Measurements from ENCODE around the gene GREB1. TPM values are rescaled to one million over a fixed set of nuclear protein-coding genes. Genes with fewer than 3 reads are reported as not detected.

The GREB1 gene
- total RNA-seq, 6 donors from 2014 or later, result 0.39 to 5.4 (median 1.6) TPM

DNA sequence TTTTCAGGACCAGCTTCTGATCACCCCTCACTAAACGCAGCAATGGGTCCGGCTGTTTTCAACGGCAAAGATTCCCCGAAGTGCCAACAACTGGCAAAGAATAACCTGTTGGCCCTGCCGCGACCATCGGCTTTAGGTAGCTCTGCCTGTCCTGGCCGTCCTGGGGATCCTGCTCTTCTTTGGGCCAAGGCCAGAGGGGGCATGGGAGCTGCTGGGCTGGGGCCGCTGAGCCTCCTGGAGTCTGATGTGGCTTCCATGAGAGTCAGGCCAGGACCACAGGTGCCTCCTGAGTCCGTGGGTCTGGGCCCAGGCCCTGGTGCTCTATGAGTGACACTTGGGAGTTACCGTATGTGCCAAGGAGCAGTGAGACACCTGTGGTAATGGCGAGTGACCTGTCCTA is 46.9 kb downstream of the GREB1 start:
- Histone ChIP-seq H3K9me3 (no peaks in the 10 kb centered on the region), H3K4me3 (no peak overlapping the region), H3K27me3 (no peaks in the 10 kb centered on the region), H3K4me1 (peaks cover 0 to 15% (median 1%) of the 10 kb centered on the region in 4 donors), H3K27ac (no peak overlapping the region), H3K36me3 (no peaks in the 10 kb centered on the region)
- DNase-seq (no peak), ATAC-seq (ENCODE audit: low FRiP score in 2 of 2) (no peak)
- no peak for TF ChIP-seq EP300 (IDR thresholded peaks at IDR 0.05)
- TF ChIP-seq POLR2AphosphoS5 (IDR thresholded peaks at IDR 0.05), result no peak
- TF ChIP-seq, protein P1, sequence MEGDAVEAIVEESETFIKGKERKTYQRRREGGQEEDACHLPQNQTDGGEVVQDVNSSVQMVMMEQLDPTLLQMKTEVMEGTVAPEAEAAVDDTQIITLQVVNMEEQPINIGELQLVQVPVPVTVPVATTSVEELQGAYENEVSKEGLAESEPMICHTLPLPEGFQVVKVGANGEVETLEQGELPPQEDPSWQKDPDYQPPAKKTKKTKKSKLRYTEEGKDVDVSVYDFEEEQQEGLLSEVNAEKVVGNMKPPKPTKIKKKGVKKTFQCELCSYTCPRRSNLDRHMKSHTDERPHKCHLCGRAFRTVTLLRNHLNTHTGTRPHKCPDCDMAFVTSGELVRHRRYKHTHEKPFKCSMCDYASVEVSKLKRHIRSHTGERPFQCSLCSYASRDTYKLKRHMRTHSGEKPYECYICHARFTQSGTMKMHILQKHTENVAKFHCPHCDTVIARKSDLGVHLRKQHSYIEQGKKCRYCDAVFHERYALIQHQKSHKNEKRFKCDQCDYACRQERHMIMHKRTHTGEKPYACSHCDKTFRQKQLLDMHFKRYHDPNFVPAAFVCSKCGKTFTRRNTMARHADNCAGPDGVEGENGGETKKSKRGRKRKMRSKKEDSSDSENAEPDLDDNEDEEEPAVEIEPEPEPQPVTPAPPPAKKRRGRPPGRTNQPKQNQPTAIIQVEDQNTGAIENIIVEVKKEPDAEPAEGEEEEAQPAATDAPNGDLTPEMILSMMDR (IDR thresholded peaks at IDR 0.05), result no peak
- no peak for TF ChIP-seq POLR2A (IDR thresholded peaks at IDR 0.05)
- WGBS, 2 donors, result 87 to 90% methylated on average over 11 to 12 of the region's 12 CpGs

DNA sequence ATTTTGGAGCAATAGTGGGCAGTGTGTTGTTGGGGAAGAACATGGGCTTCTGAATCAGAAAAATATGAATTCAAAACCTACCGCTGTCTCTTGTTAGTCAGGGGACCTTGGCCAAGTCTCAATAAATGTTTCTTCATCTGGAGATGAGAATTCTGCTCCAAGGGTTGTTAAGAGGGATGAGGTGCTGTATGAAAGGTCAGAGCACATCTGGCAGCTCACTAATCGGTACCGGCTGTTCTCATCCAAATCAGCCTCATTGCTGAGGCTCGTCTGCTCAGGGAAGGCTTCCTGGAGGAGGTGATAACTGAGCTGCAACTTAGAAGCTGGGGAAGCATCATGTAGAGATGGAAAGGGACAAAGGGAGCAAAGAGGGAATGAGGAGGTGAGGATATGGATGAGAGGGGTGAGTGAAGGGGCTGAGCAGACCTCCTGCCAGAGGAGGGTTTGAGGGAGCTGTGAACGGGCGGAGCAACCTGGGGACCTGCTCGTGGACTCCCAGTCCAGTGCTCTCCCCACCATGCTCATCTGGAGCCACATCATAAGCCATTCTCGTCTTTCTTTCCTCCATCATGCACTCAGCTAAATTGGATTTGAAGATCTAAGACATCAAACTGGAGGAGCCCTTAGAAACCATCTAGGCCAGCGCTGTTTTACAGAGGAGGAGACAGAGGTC is 47.4 kb downstream of the GREB1 start:
- no peak for TF ChIP-seq POLR2A (IDR thresholded peaks at IDR 0.05)
- TF ChIP-seq EP300 (IDR thresholded peaks at IDR 0.05), result no peak
- TF ChIP-seq, protein P1 (IDR thresholded peaks at IDR 0.05), result no peak
- TF ChIP-seq POLR2AphosphoS5 (IDR thresholded peaks at IDR 0.05), result peak in 1 of 2 donors; percentile 25
- H3K27ac ChIP-seq, result no peak overlapping the region
- DNase-seq (no peak), ATAC-seq (ENCODE audit: low FRiP score in 2 of 2) (no peak)
- no peak overlapping the region for H3K4me3 ChIP-seq
- 82 to 87% methylated on average over 8 to 9 of the region's 9 CpGs for WGBS, 2 donors
- H3K36me3 ChIP-seq, result no peaks in the 10 kb centered on the region
- no peaks in the 10 kb centered on the region for H3K9me3 ChIP-seq
- peaks cover 0 to 15% (median 1%) of the 10 kb centered on the region in 4 donors for H3K4me1 ChIP-seq
- no peaks in the 10 kb centered on the region for H3K27me3 ChIP-seq

DNA sequence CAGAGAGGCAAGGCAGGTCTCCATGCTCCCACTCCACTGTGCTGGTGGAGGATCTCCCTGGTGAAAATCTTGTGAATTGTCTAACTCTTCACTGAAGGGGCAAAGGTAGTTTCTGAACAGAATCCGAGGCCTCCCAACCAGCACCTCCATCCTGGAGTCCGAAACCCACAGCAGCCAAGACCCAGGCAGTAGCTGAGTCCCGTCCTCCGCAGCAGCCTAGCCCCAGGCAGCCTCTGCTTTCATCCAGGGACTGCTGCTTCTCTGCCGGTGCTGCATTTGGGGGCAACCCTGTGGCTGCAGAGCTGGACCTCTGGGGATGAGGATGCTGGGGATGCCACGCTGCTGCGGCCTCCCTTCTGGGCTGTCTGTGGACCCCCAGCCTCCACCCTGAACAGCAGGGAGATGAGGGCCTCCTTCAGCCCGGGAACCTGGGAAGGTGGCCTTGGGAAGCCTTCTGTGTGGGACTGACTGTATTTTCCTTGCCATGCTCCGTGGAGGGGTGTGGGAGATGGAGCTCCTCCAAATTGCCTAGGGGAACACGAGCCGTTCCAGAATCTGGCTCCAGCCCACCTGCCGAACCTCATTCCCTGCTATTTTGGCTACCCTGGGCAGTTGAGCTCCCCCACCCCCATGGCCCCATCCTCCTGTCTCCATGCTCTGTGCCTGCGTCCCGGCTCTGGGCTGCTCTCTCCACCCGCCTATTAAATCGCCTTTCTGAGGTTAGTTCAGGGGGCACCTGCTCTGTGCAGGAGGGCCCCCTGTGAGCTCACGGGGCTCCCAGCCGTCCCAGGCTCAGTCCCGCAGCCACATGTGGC is 48.2 kb downstream of the GREB1 start:
- Histone ChIP-seq H3K27ac (peak overlapping the region in 1 of 4 donors; percentile 10), H3K4me3 (no peak overlapping the region), H3K9me3 (no peaks in the 10 kb centered on the region), H3K36me3 (no peaks in the 10 kb centered on the region), H3K27me3 (no peaks in the 10 kb centered on the region), H3K4me1 (peaks cover 0 to 15% (median 1%) of the 10 kb centered on the region in 4 donors)
- ATAC-seq (ENCODE audit: low FRiP score in 2 of 2), result no peak
- TF ChIP-seq POLR2A (IDR thresholded peaks at IDR 0.05), result no peak
- TF ChIP-seq POLR2AphosphoS5 (IDR thresholded peaks at IDR 0.05), result no peak
- no peak for TF ChIP-seq EP300 (IDR thresholded peaks at IDR 0.05)
- TF ChIP-seq, protein P1 (IDR thresholded peaks at IDR 0.05), result no peak
- 72 to 89% methylated on average over 10 to 17 of the region's 19 CpGs for WGBS, 2 donors
- peak in 1 of 2 donors; percentile 76 for DNase-seq

- DNase-seq, result no peak
- WGBS, 2 donors, result 59 to 75% methylated on average over 5 to 11 of the region's 11 CpGs
- Histone ChIP-seq H3K27me3 (no peaks in the 10 kb centered on the region), H3K27ac (peak overlapping the region in 1 of 4 donors; percentile 10), H3K36me3 (no peaks in the 10 kb centered on the region), H3K4me3 (no peak overlapping the region), H3K9me3 (no peaks in the 10 kb centered on the region), H3K4me1 (peaks cover 0 to 15% (median 1%) of the 10 kb centered on the region in 4 donors)
- no peak for ATAC-seq (ENCODE audit: low FRiP score in 2 of 2)
- no peak for TF ChIP-seq EP300 (IDR thresholded peaks at IDR 0.05)
- TF ChIP-seq, protein P1 (IDR thresholded peaks at IDR 0.05), result no peak
Observed at GRCh38 chr2:11582612-11582861, 48.7 kb downstream of the GREB1 start.

Measured in upper lobe of left lung (tissue), 6 donors.